SK-N-SH (cell line): ENCODE data around the gene NAV2.

Source experiments
- CTCF ChIP-seq: fragments of 200-600 bp; sonication (generic); IDR thresholded peaks from 2 replicates; pipeline ENCODE4 v1.6.1; 2017; ENCODE audit warnings: antibody characterized with exemption, mild to moderate bottlenecking, moderate library complexity
- EP300 ChIP-seq, 2 experiments: IDR thresholded peaks; 2 replicates each; pipeline versions ENCODE4 v1.4.0 to v1.6.1; 2012; ENCODE audit warnings: borderline replicate concordance in 1 of 2, low read depth in 1 of 2, low read length in 1 of 2
- GABPA ChIP-seq: IDR thresholded peaks from 2 replicates; pipeline ENCODE4 v1.4.0; 2012; ENCODE audit warnings: low read depth, mild to moderate bottlenecking
- POLR2AphosphoS5 ChIP-seq: IDR thresholded peaks from 2 replicates; pipeline ENCODE4 v1.6.1; 2012; ENCODE audit warnings: low read depth, low read length
- RAD21 ChIP-seq: IDR thresholded peaks from 2 replicates; pipeline ENCODE4 v1.6.1; 2012; ENCODE audit warnings: mild to moderate bottlenecking, low read length
- REST ChIP-seq: IDR thresholded peaks from 2 replicates; pipeline ENCODE4 v1.6.1; 2012; ENCODE audit warnings: mild to moderate bottlenecking, low read depth, low read length, moderate library complexity
- TAF1 ChIP-seq: IDR thresholded peaks from 2 replicates; pipeline ENCODE4 v1.6.1; 2012; ENCODE audit warnings: low read depth, mild to moderate bottlenecking, low read length, moderate library complexity, borderline replicate concordance

GRCh38 chr11:19793326-19793725, 80.7 kb downstream of the NAV2 start:
- TF ChIP-seq REST = no peak
- TF ChIP-seq EP300 (IDR thresholded peaks at IDR 0.05; ENCODE audit: borderline replicate concordance in 1 of 2, low read depth in 1 of 2, low read length in 1 of 2) = no peak
- no peak for TF ChIP-seq TAF1
- TF ChIP-seq RAD21 = no peak
- no peak for TF ChIP-seq GABPA
- TF ChIP-seq POLR2AphosphoS5 = no peak
- TF ChIP-seq CTCF = no peak
